Mesodermal cell (in vitro differentiated cells): Measurements from ENCODE around the gene LRRC3.

Experiments
- H3K27ac ChIP-seq: 2 replicates; pipeline ENCODE4 v1.7.0; 2013; ENCODE audit warnings: mild to moderate bottlenecking, low read depth, low read length, moderate library complexity; ENCODE audit not compliant: severe bottlenecking
- H3K36me3 ChIP-seq: 2 replicates; pipeline ENCODE4 v1.7.1; 2013; ENCODE audit warnings: mild to moderate bottlenecking, low read length, moderate library complexity; ENCODE audit not compliant: control insufficient read depth, insufficient read depth
- H3K4me1 ChIP-seq: one replicate; pipeline ENCODE4 v1.7.1; 2013; ENCODE audit warnings: mild to moderate bottlenecking, low read length; ENCODE audit not compliant: insufficient read depth, control insufficient read depth, poor library complexity, severe bottlenecking
- H3K4me3 ChIP-seq: 2 replicates; pipeline ENCODE4 v1.7.0; 2013; ENCODE audit warnings: low read length, control low read depth, mild to moderate bottlenecking; ENCODE audit not compliant: insufficient read depth, poor library complexity, severe bottlenecking; ENCODE audit errors: extremely low read depth
- H3K9me3 ChIP-seq: 2 replicates; pipeline ENCODE4 v1.7.1; 2013; ENCODE audit warnings: mild to moderate bottlenecking, low read length, moderate library complexity; ENCODE audit not compliant: control insufficient read depth
- WGBS, 2 experiments: methylation state at CpG; one replicate each; pipeline ENCODE4 v1.1.5; 2013; ENCODE audit warnings: missing lambda C conversion rate in 2 of 2; ENCODE audit not compliant: insufficient coverage in 2 of 2; 5-methylcytosine and 5-hydroxymethylcytosine counted together

LRRC3 gene

DNA sequence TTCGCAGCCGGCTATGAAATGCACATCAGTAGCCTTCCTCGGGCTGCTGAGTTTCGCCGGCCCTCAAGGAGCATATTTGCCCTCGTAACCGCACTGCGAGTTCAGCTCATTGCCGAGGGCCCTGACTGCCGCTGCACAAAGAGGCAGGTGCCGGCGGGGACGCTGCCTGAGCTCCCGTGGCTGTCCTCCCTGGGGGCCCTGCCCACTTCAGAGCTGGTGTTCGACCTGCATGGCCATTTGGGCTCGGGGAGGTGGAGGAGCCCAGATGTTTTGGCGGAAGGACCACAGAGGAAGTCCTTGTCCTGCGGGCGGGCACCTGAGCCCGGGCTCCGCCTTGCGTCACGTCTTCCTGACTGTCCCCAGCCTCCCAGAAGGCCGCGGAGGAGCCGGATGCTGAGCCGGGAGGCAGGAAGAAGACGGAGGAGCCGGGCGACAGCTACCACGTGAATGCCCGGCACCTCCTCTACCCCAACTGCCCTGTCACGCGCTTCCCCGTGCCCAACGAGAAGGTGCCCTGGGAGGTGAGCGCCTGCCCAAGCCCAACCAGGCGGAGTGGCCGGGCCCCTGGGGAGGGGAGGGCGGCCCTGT is 29.9 kb upstream of the LRRC3 start:
- Histone ChIP-seq H3K4me1 (no peaks in the 10 kb centered on the region), H3K9me3 (peaks cover 4% of the 10 kb centered on the region), H3K4me3 (no peak overlapping the region), H3K27ac (no peak overlapping the region), H3K36me3 (no peaks in the 10 kb centered on the region)
- WGBS, 2 experiments: 89 to 94% methylated on average over 30 to 39 of the region's 40 CpGs

DNA sequence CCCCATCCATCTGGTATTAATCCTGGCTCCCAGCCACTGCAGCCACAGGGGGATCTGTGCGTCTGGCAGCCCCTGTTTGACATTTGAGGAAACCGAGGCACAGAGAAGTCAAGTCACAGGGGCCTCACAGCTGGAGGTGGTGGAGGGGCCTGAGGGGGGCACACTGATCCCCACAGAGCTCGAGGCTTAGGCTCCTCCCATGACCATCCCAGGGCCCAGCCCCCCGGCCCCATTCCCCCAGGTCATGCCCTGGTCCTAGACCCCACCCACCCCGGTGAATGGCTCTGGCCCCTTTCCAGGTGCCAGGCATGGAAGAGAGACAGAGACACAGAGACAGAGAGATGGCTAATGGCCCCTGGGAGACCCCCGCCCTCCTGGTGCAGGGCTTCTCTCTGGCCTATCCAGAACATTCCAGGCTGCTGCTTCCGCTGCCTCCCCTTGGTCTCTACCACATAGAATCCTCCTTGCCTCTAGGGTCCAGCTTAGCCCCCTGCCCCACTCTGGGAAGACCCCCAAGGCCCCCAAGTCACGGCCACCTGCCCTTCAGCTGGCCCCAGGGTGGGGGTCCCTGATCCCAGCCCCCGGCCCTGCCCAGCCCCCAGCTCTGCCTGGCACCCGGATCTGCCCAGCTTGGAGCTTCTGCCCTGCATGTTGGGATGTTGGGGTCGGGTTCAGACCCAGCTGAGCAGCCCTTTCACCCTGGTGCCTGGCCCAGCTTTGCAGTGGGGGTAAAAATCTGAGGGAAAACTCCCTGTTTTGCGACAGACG is 29.2 kb upstream of the LRRC3 start:
- 89 to 90% methylated on average over 8 to 13 of the region's 13 CpGs for WGBS, 2 experiments

GRCh38 chr21:44426663-44427191 is 28.6 kb upstream of the LRRC3 start:
- WGBS, 2 experiments: 94 to 95% methylated on average over 14 to 20 of the region's 21 CpGs
- Histone ChIP-seq H3K9me3 (peaks cover 10% of the 10 kb centered on the region), H3K4me3 (no peak overlapping the region), H3K27ac (no peak overlapping the region), H3K36me3 (no peaks in the 10 kb centered on the region), H3K4me1 (no peaks in the 10 kb centered on the region)

More for the DNA sequence above, 29.2 kb upstream of the LRRC3 start:
- no peak overlapping the region for H3K27ac ChIP-seq
- H3K4me1 ChIP-seq: no peaks in the 10 kb centered on the region
- H3K4me3 ChIP-seq: no peak overlapping the region
- H3K9me3 ChIP-seq: peaks cover 4% of the 10 kb centered on the region
- H3K36me3 ChIP-seq: no peaks in the 10 kb centered on the region

DNA sequence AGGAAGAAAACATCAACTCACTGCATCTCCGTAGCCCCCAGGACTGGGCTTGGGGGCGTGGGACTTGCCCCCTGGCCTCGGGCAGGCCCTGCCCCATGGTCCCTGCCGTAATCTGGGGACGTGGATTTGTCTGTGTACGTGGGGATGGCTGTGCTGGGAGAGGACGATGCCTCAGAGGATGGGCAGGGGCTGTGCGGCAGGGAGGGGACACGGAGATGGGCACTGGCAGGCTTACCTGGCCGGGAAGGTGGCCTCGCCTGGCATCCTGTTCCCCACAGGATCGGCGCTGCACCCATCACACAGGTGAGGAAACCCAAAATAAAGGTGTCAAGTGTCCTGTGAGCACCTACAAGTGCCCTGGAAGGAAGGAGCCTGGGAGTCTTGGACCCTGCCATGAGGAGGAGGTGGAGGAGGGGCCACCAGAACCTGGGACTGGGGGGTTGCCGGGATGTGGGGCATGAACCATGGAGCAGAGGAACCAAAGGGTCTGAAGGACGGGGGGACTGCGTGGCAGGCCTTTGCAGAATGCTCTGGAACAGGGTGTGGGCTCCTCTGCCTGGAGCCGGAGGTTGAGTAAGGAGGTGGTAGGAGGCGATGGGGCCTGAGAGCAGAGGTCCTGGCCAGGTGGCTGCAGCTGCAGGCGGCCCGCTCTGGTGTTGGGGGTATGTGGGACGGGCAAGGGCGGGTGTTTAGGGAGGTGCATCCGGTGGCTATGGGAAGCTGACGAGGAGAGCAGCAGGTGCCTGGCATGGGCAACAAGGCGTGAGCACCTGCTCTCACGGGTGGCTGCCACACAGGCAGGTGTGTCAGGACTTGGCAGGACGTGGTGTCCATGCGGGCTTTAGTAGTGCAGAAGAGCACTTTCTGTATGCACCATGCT is 27.8 kb upstream of the LRRC3 start:
- 89 to 91% methylated on average over 20 to 26 of the region's 28 CpGs for WGBS, 2 experiments
- Histone ChIP-seq H3K36me3 (no peaks in the 10 kb centered on the region), H3K4me1 (no peaks in the 10 kb centered on the region), H3K27ac (no peak overlapping the region), H3K4me3 (no peak overlapping the region), H3K9me3 (peaks cover 10% of the 10 kb centered on the region)

DNA sequence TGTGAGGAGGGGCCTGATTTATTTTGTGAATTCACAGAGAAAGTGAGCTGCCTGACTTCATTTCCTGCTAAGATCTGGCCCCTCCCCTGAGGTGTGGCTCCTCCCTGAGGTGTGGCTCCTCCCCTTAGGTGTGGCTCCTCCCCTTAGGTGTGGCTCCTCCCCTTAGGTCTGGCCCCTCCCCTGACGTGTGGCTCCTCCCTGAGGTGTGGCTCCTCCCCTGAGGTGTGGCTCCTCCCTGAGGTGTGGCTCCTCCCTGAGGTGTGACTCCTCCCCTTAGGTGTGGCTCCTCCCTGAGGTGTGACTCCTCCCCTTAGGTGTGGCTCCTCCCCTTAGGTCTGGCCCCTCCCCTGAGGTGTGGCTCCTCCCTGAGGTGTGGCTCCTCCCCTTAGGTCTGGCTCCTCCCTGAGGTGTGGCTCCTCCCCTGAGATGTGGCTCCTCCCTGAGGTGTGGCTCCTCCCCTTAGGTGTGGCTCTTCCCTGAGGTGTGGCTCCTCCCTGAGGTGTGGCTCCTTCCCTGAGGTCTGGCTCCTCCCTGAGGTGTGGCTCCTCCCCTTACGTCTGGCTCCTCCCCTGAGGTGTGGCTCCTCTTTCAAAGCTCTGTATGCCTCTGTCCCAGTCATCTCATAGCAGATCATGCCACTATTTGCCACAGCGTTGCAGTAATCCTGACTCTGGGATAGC is 26.9 kb upstream of the LRRC3 start:
- no peak overlapping the region for H3K27ac ChIP-seq
- H3K4me1 ChIP-seq: no peaks in the 10 kb centered on the region
- H3K36me3 ChIP-seq: no peaks in the 10 kb centered on the region
- H3K9me3 ChIP-seq: peaks cover 10% of the 10 kb centered on the region
- 60 to 70% methylated on average over 3 of the region's 3 CpGs for WGBS, 2 experiments
- no peak overlapping the region for H3K4me3 ChIP-seq

GRCh38 chr21:44429894-44430293 is 25.4 kb upstream of the LRRC3 start:
- Histone ChIP-seq H3K36me3 (no peaks in the 10 kb centered on the region), H3K4me1 (no peaks in the 10 kb centered on the region), H3K9me3 (peaks cover 10% of the 10 kb centered on the region), H3K27ac (no peak overlapping the region), H3K4me3 (no peak overlapping the region)
- WGBS, 2 experiments: no CpG with 5 or more reads among the region's 1 CpG

DNA sequence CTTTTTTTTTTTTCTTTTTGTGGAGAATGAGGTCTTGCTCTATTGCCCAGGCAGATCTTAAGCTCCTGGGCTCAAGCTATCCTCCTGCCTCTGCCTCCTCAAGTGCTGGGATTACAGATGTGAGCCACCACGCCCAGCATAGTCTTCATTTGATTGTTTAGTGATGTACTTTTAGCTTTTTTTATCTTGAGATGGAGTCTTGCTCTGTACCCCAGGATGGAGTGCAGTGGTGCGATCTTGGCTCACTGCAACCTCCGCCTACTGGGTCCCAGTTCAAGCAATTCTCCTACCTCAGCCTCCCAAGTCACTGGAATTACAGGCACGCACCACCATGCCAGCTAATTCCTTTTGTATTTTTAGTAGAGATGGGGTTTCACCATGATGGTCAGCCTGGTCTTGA is 24.0 kb upstream of the LRRC3 start:
- no peaks in the 10 kb centered on the region for H3K4me1 ChIP-seq
- no peaks in the 10 kb centered on the region for H3K36me3 ChIP-seq
- 90 to 94% methylated on average over 2 to 3 of the region's 4 CpGs for WGBS, 2 experiments
- peaks cover 10% of the 10 kb centered on the region for H3K9me3 ChIP-seq
- no peak overlapping the region for H3K4me3 ChIP-seq
- no peak overlapping the region for H3K27ac ChIP-seq

- 92% methylated on average over 30 to 32 of the region's 34 CpGs for WGBS, 2 experiments
- H3K4me1 ChIP-seq: no peaks in the 10 kb centered on the region
Observed at GRCh38 chr21:44432841-44433790, 22.2 kb upstream of the LRRC3 start.

DNA sequence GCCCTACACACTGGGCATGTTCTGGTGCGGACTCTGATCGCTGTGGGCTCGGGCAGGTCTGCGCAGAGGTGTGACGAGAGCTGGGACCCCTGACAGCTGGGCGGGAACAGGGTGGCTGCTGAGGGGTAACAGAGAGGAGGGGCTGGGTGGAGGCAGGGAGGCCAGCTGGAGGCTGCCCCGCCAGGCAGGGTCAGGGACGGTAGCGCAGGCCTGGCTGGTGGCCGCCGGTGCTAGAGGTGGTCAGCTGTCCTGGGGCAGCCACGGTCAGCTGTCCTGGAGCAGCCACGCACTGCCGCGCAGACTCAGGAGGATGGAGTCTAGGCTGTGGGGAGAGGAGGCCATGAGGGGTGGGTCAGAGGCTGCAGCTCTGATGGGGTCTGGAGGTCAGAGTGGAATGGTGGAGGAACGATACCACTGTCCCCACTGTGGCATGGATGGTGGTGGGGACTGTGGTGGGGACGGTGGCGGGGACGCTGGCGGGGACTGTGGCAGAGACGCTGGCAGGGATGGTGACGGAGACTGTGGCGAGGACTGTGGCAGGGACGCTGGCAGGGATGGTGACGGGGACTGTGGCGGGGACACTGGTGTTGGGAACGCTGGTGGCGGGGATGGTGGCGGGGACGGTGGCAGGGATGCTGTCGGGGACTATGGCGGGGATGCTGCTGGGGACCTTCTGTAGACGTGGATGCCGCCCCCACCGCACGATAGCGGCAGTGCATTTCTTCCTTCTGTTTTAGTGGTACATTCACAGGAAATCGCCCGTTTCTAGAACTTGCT is 21.3 kb upstream of the LRRC3 start:
- Histone ChIP-seq H3K4me1 (no peaks in the 10 kb centered on the region), H3K9me3 (peaks cover 10% of the 10 kb centered on the region), H3K4me3 (no peak overlapping the region), H3K36me3 (no peaks in the 10 kb centered on the region), H3K27ac (no peak overlapping the region)
- WGBS, 2 experiments: 89 to 94% methylated on average over 34 to 35 of the region's 39 CpGs

More at GRCh38 chr21:44432841-44433790, 22.2 kb upstream of the LRRC3 start:
- Histone ChIP-seq H3K4me3 (no peak overlapping the region), H3K36me3 (no peaks in the 10 kb centered on the region), H3K9me3 (peaks cover 10% of the 10 kb centered on the region), H3K27ac (no peak overlapping the region)
